DND-41 (cell line): ENCODE results near the gene WAS.

Experiments
- CTCF ChIP-seq: IDR thresholded peaks from 2 replicates; pipeline ENCODE4 v1.5.1; 2012; ENCODE audit warnings: borderline replicate concordance, low read length, moderate library complexity, mild to moderate bottlenecking; ENCODE audit not compliant: poor library complexity, severe bottlenecking; ENCODE audit errors: extremely low read depth
- EZH2 ChIP-seq: IDR thresholded peaks from 3 replicates; pipeline ENCODE4 v1.6.1; 2012; ENCODE audit warnings: borderline replicate concordance, low read depth, mild to moderate bottlenecking, moderate library complexity, low read length, inconsistent platforms; ENCODE audit not compliant: severe bottlenecking

- TF ChIP-seq CTCF (no peak), EZH2 (no peak)
Measured at GRCh38 chrX:48702716-48703115, 19.1 kb downstream of the WAS start.
